K562 (cell line): ENCODE data around the gene TNFAIP8L2. TPM values are rescaled to one million over a fixed set of nuclear protein-coding genes. Genes with fewer than 3 reads are reported as not detected.

Source experiments
- EP400 ChIP-seq: fragments of 450-650 bp; IDR thresholded peaks from 2 replicates; pipeline ENCODE4 v1.6.1; 2017; ENCODE audit warnings: antibody characterized with exemption, mild to moderate bottlenecking, moderate library complexity
- ETS2 ChIP-seq: IDR thresholded peaks from 2 replicates; pipeline ENCODE4 v1.6.1; 2016; ENCODE audit warnings: borderline replicate concordance, missing genetic modification characterization, mild to moderate bottlenecking, moderate library complexity, missing compliant biosample characterization; ENCODE audit not compliant: poor library complexity, severe bottlenecking
- FOXK1 ChIP-seq: sonication (generic); formaldehyde crosslinking; IDR thresholded peaks from 2 replicates; pipeline ENCODE4 v1.8.0; 2022; ENCODE audit warnings: missing genetic modification reagents, mild to moderate bottlenecking, borderline replicate concordance
- GTF2A2 ChIP-seq: IDR thresholded peaks from 2 replicates; pipeline ENCODE4 v1.6.1; 2016; ENCODE audit warnings: mild to moderate bottlenecking, missing genetic modification characterization, missing compliant biosample characterization
- POU5F1 ChIP-seq: fragments of 150-350 bp; IDR thresholded peaks from 2 replicates; pipeline ENCODE4 v1.6.1; 2014; ENCODE audit warnings: borderline replicate concordance, low read length, low read depth, mild to moderate bottlenecking; ENCODE audit not compliant: partially characterized antibody
- RBM14 ChIP-seq: fragments of 200-400 bp; formaldehyde crosslinking; IDR thresholded peaks from 2 replicates; pipeline ENCODE4 v1.6.1; 2018; ENCODE audit warnings: low read depth, mild to moderate bottlenecking, low read length, moderate library complexity, borderline replicate concordance; ENCODE audit not compliant: insufficient read depth
- SNAPC5 ChIP-seq: fragments of 250-450 bp; sonication (Bioruptor Pico); IDR thresholded peaks from 2 replicates; pipeline ENCODE4 v1.8.0; 2021; ENCODE audit warnings: moderate library complexity, mild to moderate bottlenecking, inconsistent platforms
- SNIP1 ChIP-seq: fragments of 450-650 bp; IDR thresholded peaks from 2 replicates; pipeline ENCODE4 v1.7.1; 2017; ENCODE audit warnings: low read depth, mild to moderate bottlenecking
- SUPT5H ChIP-seq: fragments of 450-650 bp; IDR thresholded peaks from 2 replicates; pipeline ENCODE4 v1.6.1; 2016
- ZBTB1 ChIP-seq: sonication (generic); formaldehyde crosslinking; IDR thresholded peaks from 2 replicates; pipeline ENCODE4 v1.8.1; 2023; ENCODE audit warnings: missing genetic modification reagents, low read depth, mild to moderate bottlenecking, borderline replicate concordance
- ZBTB40 ChIP-seq, 2 experiments: fragments of 450-650 bp in 1 of 2; sonication (generic) in 1 of 2; formaldehyde crosslinking in 1 of 2; IDR thresholded peaks; 2 replicates each; pipeline versions ENCODE4 v1.7.1 to v1.9.0; 2016 to 2022; ENCODE audit warnings: inconsistent platforms in 1 of 2, mild to moderate bottlenecking in 1 of 2, missing genetic modification reagents in 1 of 2
- ZBTB43 ChIP-seq: sonication (generic); formaldehyde crosslinking; IDR thresholded peaks from 2 replicates; pipeline ENCODE4 v1.8.0; 2023; ENCODE audit warnings: mild to moderate bottlenecking, missing genetic modification reagents
- ZC3H8 ChIP-seq: fragments of 450-650 bp; IDR thresholded peaks from 2 replicates; pipeline ENCODE4 v1.6.1; 2017
- ZNF217 ChIP-seq: sonication (generic); formaldehyde crosslinking; IDR thresholded peaks from 2 replicates; pipeline ENCODE4 v1.8.0; 2022; ENCODE audit warnings: mild to moderate bottlenecking, missing genetic modification reagents
- ZNF436 ChIP-seq: fragments of 250-450, 450-650 bp; sonication (Bioruptor Pico); formaldehyde crosslinking; IDR thresholded peaks from 2 replicates; pipeline ENCODE4 v1.7.0; 2020; ENCODE audit warnings: mild to moderate bottlenecking
- ZNF57 ChIP-seq: fragments of 450-650 bp; formaldehyde crosslinking; IDR thresholded peaks from 2 replicates; pipeline ENCODE4 v1.4.0; 2020; ENCODE audit warnings: mild to moderate bottlenecking, moderate library complexity
- ZNF766 ChIP-seq: fragments of 200-800 bp; sonication (Bioruptor generic); conservative IDR thresholded peaks from 2 replicates; pipeline ENCODE4 v1.6.1; 2016; ENCODE audit warnings: missing genetic modification characterization, missing compliant biosample characterization
- polyA plus RNA-seq, 8 experiments: library from polyadenylated mRNA; depleted of rRNA in 4 of 8; stranded (reverse) in 5 of 8; unstranded in 3 of 8; fragments of >200 nt; fragmentation: Nextera tagmentation in 2 of 8; fragmentation: Illumina TruSeq in 1 of 8; extraction: Ambion mirVana in 2 of 8; extraction: Trizol in 1 of 8; gene quantifications; 2 replicates each; pipeline versions ENCODE4 v1.2.1 to v1.2.3, GENCODE V29; 2011 to 2014; ENCODE audit warnings: inconsistent platforms in 1 of 8, missing spikeins in 1 of 8
- total RNA-seq, 7 experiments: library from RNA; depleted of rRNA in 6 of 7; stranded (reverse); fragments of >200 nt in 6 of 7; fragmentation: Illumina TruSeq in 2 of 7; extraction: Trizol in 2 of 7; gene quantifications; 2 replicates each; pipeline versions ENCODE4 v1.2.1 to v1.2.3, GENCODE V29; 2011 to 2021; ENCODE audit warnings: low replicate concordance in 1 of 7

The TNFAIP8L2 gene
- total and polyA plus RNA-seq, 9 of the 15 experiments (the other 6 are each of a cell fraction or from before 2014, with no cell fraction given) = 0.05 to 1.7 (median 0.52) TPM

GRCh38 chr1:151189637-151190445, 33.4 kb downstream of the TNFAIP8L2 start, which contains the start of gene VPS72 (continued):
- TF ChIP-seq ZBTB40 (IDR thresholded peaks at IDR 0.05) = peak; percentile 77
- no peak for TF ChIP-seq ZBTB40 (CRISPR knock-in tag; IDR thresholded peaks at IDR 0.05)
- TF ChIP-seq SNAPC5 (CRISPR knock-in tag) = no peak
- TF ChIP-seq ZNF436 = no peak
- TF ChIP-seq ETS2 (tag) = no peak
- TF ChIP-seq SNIP1 = no peak
- no peak for TF ChIP-seq RBM14
- TF ChIP-seq ZBTB1 = no peak
- no peak for TF ChIP-seq GTF2A2 (tag)
- no peak for TF ChIP-seq ZC3H8
- peak; percentile 92 for TF ChIP-seq EP400
- TF ChIP-seq ZNF217 = no peak
- no peak for TF ChIP-seq FOXK1 (CRISPR knock-in tag)
- TF ChIP-seq SUPT5H = peak; percentile 91
- no peak for TF ChIP-seq ZNF57 (CRISPR knock-in tag)
- TF ChIP-seq ZBTB43 = no peak
- no peak for TF ChIP-seq POU5F1
- peak; percentile 86 for TF ChIP-seq ZNF766 (CRISPR knock-in tag)
